ENCODE data around the gene TCF20.
A peak's percentile ranks its signal among the peaks of the same experiment; 100 is the strongest.

The TCF20 gene

GRCh38 chr22:42300259-42301076 is 30.0 kb upstream of the TCF20 start:
- no peak for DNase-seq (ENCODE audit: low read depth in 2 of 2, low spot score in 1 of 2)

- DNase-seq (ENCODE audit: low read depth in 2 of 2, low spot score in 1 of 2), result peak in 1 of 2 donors; percentile 21
Observed at GRCh38 chr22:42299586-42300258, 29.3 kb upstream of the TCF20 start.

- DNase-seq (ENCODE audit: low read depth in 2 of 2, low spot score in 1 of 2), result no peak
Observed at GRCh38 chr22:42298746-42299145, 28.3 kb upstream of the TCF20 start.

GRCh38 chr22:42297778-42298177 is 27.3 kb upstream of the TCF20 start:
- DNase-seq (ENCODE audit: low read depth in 2 of 2, low spot score in 1 of 2), result no peak

- DNase-seq (ENCODE audit: low read depth in 2 of 2, low spot score in 1 of 2), result no peak
Observed at GRCh38 chr22:42296883-42297282, 26.4 kb upstream of the TCF20 start.

GRCh38 chr22:42296381-42296853 is 26.0 kb upstream of the TCF20 start:
- DNase-seq (ENCODE audit: low read depth in 2 of 2, low spot score in 1 of 2), result no peak

- no peak for DNase-seq (ENCODE audit: low read depth in 2 of 2, low spot score in 1 of 2)
Observed at GRCh38 chr22:42294034-42294985, 23.9 kb upstream of the TCF20 start.

GRCh38 chr22:42292732-42293520 is 22.5 kb upstream of the TCF20 start:
- no peak for DNase-seq (ENCODE audit: low read depth in 2 of 2, low spot score in 1 of 2)

GRCh38 chr22:42291287-42291686 is 20.8 kb upstream of the TCF20 start:
- DNase-seq (ENCODE audit: low read depth in 2 of 2, low spot score in 1 of 2), result no peak

- no peak for DNase-seq (ENCODE audit: low read depth in 2 of 2, low spot score in 1 of 2)
Observed at GRCh38 chr22:42289671-42290541, 19.5 kb upstream of the TCF20 start.

GRCh38 chr22:42288791-42289190 is 18.3 kb upstream of the TCF20 start:
- no peak for DNase-seq (ENCODE audit: low read depth in 2 of 2, low spot score in 1 of 2)

GRCh38 chr22:42287174-42287890 is 16.9 kb upstream of the TCF20 start:
- no peak for DNase-seq (ENCODE audit: low read depth in 2 of 2, low spot score in 1 of 2)

- no peak for DNase-seq (ENCODE audit: low read depth in 2 of 2, low spot score in 1 of 2)
Observed at GRCh38 chr22:42286205-42286604, 15.8 kb upstream of the TCF20 start.

- DNase-seq (ENCODE audit: low read depth in 2 of 2, low spot score in 1 of 2), result no peak
Observed at GRCh38 chr22:42285604-42286003, 15.2 kb upstream of the TCF20 start.

- no peak for DNase-seq (ENCODE audit: low read depth in 2 of 2, low spot score in 1 of 2)
Observed at GRCh38 chr22:42284643-42285181, 14.3 kb upstream of the TCF20 start.

- no peak for DNase-seq (ENCODE audit: low read depth in 2 of 2, low spot score in 1 of 2)
Observed at GRCh38 chr22:42284202-42284591, 13.7 kb upstream of the TCF20 start.

GRCh38 chr22:42283278-42284201 is 13.1 kb upstream of the TCF20 start:
- no peak for DNase-seq (ENCODE audit: low read depth in 2 of 2, low spot score in 1 of 2)

GRCh38 chr22:42282943-42283277 is 12.5 kb upstream of the TCF20 start:
- no peak for DNase-seq (ENCODE audit: low read depth in 2 of 2, low spot score in 1 of 2)

Data from stimulated activated CD8-positive, alpha-beta memory T cell treated with anti-CD3 and anti-CD28 coated beads, Interleukin-4, amount 100 ng/mL, for 4 hours (primary cell).